HL-60 (cell line): ENCODE measurements around the gene NRXN3.

Experiments used
- DNase-seq, 2 experiments: peaks; one replicate each; pipeline ENCODE4 v3.0.0-alpha.2; 2010 to 2020; ENCODE audit warnings: low read depth in 1 of 2, low spot score in 1 of 2
- H3K27ac ChIP-seq: fragments of 250-450 bp; sonication (Bioruptor Pico); replicated peaks from 2 replicates; pipeline ENCODE4 v1.5.1; 2020; ENCODE audit warnings: mild to moderate bottlenecking, moderate library complexity
- H3K27me3 ChIP-seq: fragments of 250-450 bp; sonication (Bioruptor Pico); 2 replicates; pipeline ENCODE4 v1.5.1; 2021; ENCODE audit warnings: mild to moderate bottlenecking, moderate library complexity; ENCODE audit not compliant: insufficient read depth, poor library complexity, severe bottlenecking
- H3K4me3 ChIP-seq: replicated peaks from 2 replicates; pipeline ENCODE4 v1.5.1; 2011; ENCODE audit warnings: mild to moderate bottlenecking, control low read depth, low read length; ENCODE audit not compliant: insufficient read depth
- GABPA ChIP-seq: IDR thresholded peaks from 2 replicates; pipeline ENCODE4 v1.6.1; 2012; ENCODE audit warnings: low read depth
- POLR2AphosphoS5 ChIP-seq: IDR thresholded peaks from 2 replicates; pipeline ENCODE4 v1.6.1; 2012; ENCODE audit warnings: low read depth
- SPI1 ChIP-seq: IDR thresholded peaks from 2 replicates; pipeline ENCODE4 v1.6.1; 2012; ENCODE audit warnings: low read depth, mild to moderate bottlenecking, borderline replicate concordance
- TF ChIP-seq, protein P1 (sequence below): IDR thresholded peaks from one replicate; pipeline ENCODE4 v1.5.1; 2011; ENCODE audit warnings: low read length, control low read depth, inconsistent platforms; ENCODE audit not compliant: insufficient read depth
- TF ChIP-seq, protein P2 (sequence below): IDR thresholded peaks from 2 replicates; pipeline ENCODE4 v1.6.1; 2012; ENCODE audit warnings: low read depth; ENCODE audit not compliant: insufficient replicate concordance

The NRXN3 gene

DNA sequence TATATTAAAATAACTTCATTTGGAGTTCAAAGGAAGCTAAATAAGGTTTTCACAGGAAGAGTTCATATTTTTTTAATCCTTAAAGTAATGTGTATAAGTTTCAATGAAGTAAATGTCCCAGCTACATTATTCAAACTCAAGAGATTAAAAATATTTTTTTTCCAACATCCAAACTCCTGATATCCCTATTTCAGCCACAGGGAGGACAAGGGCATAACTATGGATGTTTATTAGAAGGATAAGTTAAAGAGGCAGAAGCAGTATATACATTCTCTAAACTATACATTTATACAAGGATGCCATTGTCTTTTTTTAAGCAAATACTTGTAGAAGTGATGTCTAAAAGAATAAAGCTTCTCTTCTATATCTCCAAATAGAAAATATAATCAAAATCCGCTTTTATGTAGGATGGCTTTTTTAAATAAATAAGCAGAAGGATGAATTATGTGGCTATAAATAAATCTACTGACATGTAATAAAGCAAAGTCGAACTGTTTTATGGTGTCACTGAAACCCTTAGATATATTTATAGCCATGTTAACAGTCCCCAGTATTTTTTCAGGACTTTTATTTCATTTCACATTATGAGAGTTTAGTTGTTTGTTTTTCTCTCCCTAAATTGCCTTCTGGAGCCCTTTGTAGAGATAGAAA, 1104.6 kb downstream of the NRXN3 start:
- H3K27ac ChIP-seq = no peak overlapping the region
- no peak overlapping the region for H3K4me3 ChIP-seq
- H3K27me3 ChIP-seq = peaks cover 3% of the 10 kb centered on the region
- DNase-seq = no peak
- TF ChIP-seq, protein P1, sequence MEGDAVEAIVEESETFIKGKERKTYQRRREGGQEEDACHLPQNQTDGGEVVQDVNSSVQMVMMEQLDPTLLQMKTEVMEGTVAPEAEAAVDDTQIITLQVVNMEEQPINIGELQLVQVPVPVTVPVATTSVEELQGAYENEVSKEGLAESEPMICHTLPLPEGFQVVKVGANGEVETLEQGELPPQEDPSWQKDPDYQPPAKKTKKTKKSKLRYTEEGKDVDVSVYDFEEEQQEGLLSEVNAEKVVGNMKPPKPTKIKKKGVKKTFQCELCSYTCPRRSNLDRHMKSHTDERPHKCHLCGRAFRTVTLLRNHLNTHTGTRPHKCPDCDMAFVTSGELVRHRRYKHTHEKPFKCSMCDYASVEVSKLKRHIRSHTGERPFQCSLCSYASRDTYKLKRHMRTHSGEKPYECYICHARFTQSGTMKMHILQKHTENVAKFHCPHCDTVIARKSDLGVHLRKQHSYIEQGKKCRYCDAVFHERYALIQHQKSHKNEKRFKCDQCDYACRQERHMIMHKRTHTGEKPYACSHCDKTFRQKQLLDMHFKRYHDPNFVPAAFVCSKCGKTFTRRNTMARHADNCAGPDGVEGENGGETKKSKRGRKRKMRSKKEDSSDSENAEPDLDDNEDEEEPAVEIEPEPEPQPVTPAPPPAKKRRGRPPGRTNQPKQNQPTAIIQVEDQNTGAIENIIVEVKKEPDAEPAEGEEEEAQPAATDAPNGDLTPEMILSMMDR = no peak
- no peak for TF ChIP-seq SPI1
- no peak for TF ChIP-seq GABPA
- TF ChIP-seq POLR2AphosphoS5 = no peak
- TF ChIP-seq, protein P2, sequence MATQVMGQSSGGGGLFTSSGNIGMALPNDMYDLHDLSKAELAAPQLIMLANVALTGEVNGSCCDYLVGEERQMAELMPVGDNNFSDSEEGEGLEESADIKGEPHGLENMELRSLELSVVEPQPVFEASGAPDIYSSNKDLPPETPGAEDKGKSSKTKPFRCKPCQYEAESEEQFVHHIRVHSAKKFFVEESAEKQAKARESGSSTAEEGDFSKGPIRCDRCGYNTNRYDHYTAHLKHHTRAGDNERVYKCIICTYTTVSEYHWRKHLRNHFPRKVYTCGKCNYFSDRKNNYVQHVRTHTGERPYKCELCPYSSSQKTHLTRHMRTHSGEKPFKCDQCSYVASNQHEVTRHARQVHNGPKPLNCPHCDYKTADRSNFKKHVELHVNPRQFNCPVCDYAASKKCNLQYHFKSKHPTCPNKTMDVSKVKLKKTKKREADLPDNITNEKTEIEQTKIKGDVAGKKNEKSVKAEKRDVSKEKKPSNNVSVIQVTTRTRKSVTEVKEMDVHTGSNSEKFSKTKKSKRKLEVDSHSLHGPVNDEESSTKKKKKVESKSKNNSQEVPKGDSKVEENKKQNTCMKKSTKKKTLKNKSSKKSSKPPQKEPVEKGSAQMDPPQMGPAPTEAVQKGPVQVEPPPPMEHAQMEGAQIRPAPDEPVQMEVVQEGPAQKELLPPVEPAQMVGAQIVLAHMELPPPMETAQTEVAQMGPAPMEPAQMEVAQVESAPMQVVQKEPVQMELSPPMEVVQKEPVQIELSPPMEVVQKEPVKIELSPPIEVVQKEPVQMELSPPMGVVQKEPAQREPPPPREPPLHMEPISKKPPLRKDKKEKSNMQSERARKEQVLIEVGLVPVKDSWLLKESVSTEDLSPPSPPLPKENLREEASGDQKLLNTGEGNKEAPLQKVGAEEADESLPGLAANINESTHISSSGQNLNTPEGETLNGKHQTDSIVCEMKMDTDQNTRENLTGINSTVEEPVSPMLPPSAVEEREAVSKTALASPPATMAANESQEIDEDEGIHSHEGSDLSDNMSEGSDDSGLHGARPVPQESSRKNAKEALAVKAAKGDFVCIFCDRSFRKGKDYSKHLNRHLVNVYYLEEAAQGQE = no peak

DNA sequence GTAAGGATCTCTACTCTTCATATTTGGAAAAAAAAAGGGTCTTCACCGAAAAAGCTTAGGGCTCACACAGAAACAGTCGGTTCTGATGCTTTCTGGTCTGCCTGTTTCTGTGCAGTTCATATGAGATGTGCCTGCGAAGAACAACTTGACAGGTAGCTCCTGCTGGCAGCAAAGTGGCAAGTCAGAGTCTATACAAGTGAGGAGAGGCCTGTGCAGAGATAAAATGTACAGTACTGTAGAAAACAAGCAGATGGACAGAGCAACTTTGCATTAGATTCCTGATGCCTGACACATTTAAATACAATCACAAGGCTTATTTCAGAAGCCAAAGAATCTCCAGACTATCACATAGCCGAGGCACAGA, 1105.1 kb downstream of the NRXN3 start:
- Histone ChIP-seq H3K27ac (no peak overlapping the region), H3K27me3 (peaks cover 3% of the 10 kb centered on the region), H3K4me3 (no peak overlapping the region)
- TF ChIP-seq GABPA (no peak), POLR2AphosphoS5 (no peak), SPI1 (no peak)
- TF ChIP-seq, protein P1 = no peak
- TF ChIP-seq, protein P2 = no peak
- DNase-seq = no peak

- no peak for DNase-seq
- Histone ChIP-seq H3K4me3 (no peak overlapping the region), H3K27me3 (peaks cover 3% of the 10 kb centered on the region), H3K27ac (no peak overlapping the region)
- TF ChIP-seq, protein P2 = no peak
- TF ChIP-seq SPI1 (no peak), POLR2AphosphoS5 (no peak), GABPA (no peak)
- TF ChIP-seq, protein P1 = no peak
Measured at GRCh38 chr14:79278286-79278797, 1108.2 kb downstream of the NRXN3 start.
